GM18519 (cell line): ENCODE measurements around the gene BAAT.

Source experiments
- ATAC-seq: cut with Tn5 transposase; IDR thresholded peaks from one replicate; pipeline ENCODE4 v1.9.1; 2021; ENCODE audit warnings: mild to moderate bottlenecking, moderate library complexity; ENCODE audit not compliant: unreplicated experiment, low FRiP score

Gene BAAT

GRCh38 chr9:101326035-101326434, 58.8 kb downstream of the BAAT start:
- no peak for ATAC-seq

DNA sequence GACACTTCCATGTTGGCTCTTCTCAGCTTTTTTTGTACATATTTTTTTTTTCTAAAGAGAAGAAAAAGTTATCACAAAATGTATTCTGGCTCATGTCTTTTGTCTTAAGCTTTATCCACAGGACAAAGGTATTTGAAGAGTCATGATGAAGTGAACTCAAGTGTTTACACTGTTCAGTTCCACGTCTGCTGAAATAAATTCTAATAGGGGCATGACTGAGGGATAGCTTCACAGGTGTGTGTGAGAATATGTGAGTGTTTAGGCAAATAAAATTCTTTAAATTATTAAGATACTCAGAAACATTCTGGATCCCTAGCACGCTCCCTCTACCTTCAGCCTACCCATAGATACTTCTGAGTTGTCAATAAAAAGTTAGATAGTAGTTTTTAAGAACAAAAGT, 59.8 kb downstream of the BAAT start:
- no peak for ATAC-seq

GRCh38 chr9:101324245-101324804, 60.5 kb downstream of the BAAT start:
- ATAC-seq: no peak

DNA sequence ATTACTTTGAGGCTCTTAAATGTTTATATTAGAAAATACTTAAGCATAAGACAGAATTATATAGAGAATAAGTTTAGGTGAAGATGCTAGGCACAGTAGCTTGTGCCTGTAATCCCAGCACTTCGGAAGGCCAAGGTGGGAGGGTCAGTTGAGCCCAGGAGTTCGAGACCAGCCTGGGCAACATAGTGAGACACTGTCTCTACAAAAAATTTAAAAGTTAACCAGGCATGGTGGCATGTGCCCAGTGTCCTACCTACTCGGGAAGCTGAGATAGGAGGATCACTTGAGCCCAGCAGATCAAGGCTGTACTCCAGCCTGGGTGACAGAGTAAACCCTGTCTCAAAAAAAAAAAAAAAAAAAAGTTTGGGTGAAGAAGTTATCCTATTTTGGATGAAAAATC, 61.7 kb downstream of the BAAT start:
- no peak for ATAC-seq

- no peak for ATAC-seq
These were observed 67.1 kb downstream of the BAAT start for GRCh38 chr9:101317735-101318134.

- ATAC-seq: no peak
These were observed 69.7 kb downstream of the BAAT start for GRCh38 chr9:101315112-101315450.

GRCh38 chr9:101312661-101313060, 72.1 kb downstream of the BAAT start:
- no peak for ATAC-seq

DNA sequence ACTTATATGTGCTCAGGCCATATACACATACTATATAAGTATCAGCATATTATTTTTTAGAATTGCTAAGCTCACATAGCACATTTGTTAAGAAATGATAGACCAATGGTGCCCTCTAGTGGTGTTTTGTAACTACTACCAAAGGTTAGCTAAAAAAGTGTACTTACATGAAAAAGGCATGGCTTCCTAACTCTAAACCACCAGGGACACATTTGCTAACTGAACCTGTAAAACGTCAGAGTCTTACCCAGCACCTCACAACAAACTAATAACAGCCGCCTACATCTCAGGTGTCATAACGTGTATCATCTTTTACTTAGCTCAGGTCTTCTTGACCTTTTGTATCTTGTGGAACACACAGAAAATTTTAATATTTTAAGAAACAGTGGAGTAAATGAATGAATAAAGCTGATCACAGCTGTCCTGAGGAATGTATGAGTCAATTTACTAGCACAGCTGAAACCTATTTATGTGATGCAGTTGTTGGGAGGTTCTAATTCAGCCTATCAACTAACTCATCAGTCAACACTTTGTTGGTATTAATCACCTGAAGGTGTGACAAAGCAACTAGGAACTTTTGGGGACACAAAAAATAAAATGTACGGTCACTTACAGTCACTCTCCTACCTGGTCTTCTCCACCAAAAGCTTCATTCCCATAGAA, 72.9 kb downstream of the BAAT start:
- peak; percentile 95 for ATAC-seq

GRCh38 chr9:101311191-101311590, 73.6 kb downstream of the BAAT start:
- ATAC-seq: no peak
